ENCODE measurements around the gene PCGF1. TPM values are rescaled to one million over a fixed set of nuclear protein-coding genes. Genes with fewer than 3 reads are reported as not detected.
"Not testable (repeated sequence)": the region's sequence is repeated elsewhere in the genome, so short reads cannot be mapped to it uniquely, and the experiment has no call there.

PCGF1 gene
- total RNA-seq, 1 donor from 2014 or later, result 8.2 TPM

GRCh38 chr2:74481961-74482800, 25.3 kb downstream of the PCGF1 start:
- FAIRE-seq, result no peak
- no peak for DNase-seq (ENCODE audit: low spot score in 2 of 2)

GRCh38 chr2:74481431-74481830, 26.1 kb downstream of the PCGF1 start:
- no peak for DNase-seq (ENCODE audit: low spot score in 2 of 2)
- FAIRE-seq, result no peak

GRCh38 chr2:74474899-74475298, 32.6 kb downstream of the PCGF1 start:
- DNase-seq (ENCODE audit: low spot score in 2 of 2) (no peak), FAIRE-seq (no peak)

GRCh38 chr2:74474481-74474880, 33.0 kb downstream of the PCGF1 start:
- DNase-seq (ENCODE audit: low spot score in 2 of 2) (no peak), FAIRE-seq (no peak)

GRCh38 chr2:74472945-74473258, 34.6 kb downstream of the PCGF1 start:
- FAIRE-seq (no peak), DNase-seq (ENCODE audit: low spot score in 2 of 2) (no peak)

- FAIRE-seq (no peak), DNase-seq (ENCODE audit: low spot score in 2 of 2) (peak; percentile 81 to 82)
Measured at GRCh38 chr2:74472086-74472944, 35.2 kb downstream of the PCGF1 start, which contains the start of gene MRPL53. MRPL53 (minus strand) TSS chr2:74472680; CDS start chr2:74472660, 20 bp downstream.

- FAIRE-seq (no peak), DNase-seq (ENCODE audit: low spot score in 2 of 2) (no peak)
Measured at GRCh38 chr2:74471332-74472065, 36.0 kb downstream of the PCGF1 start.

GRCh38 chr2:74470742-74471141, 36.8 kb downstream of the PCGF1 start:
- FAIRE-seq; DNase-seq (ENCODE audit: low spot score in 2 of 2): not testable (repeated sequence)

- FAIRE-seq (no peak), DNase-seq (ENCODE audit: low spot score in 2 of 2) (no peak)
Measured at GRCh38 chr2:74464406-74464805, 43.1 kb downstream of the PCGF1 start.

GRCh38 chr2:74462786-74463105, 44.7 kb downstream of the PCGF1 start:
- FAIRE-seq, result no peak
- DNase-seq (ENCODE audit: low spot score in 2 of 2), result no peak

- DNase-seq (ENCODE audit: low spot score in 2 of 2), result no peak
- FAIRE-seq, result no peak
Measured at GRCh38 chr2:74462054-74462785, 45.3 kb downstream of the PCGF1 start.

- FAIRE-seq, result no peak
- DNase-seq (ENCODE audit: low spot score in 2 of 2), result no peak
Measured at GRCh38 chr2:74461187-74462053, 46.1 kb downstream of the PCGF1 start.

- not testable (repeated sequence) for DNase-seq (ENCODE audit: low spot score in 2 of 2); FAIRE-seq
Measured at GRCh38 chr2:74460187-74460586, 47.3 kb downstream of the PCGF1 start.

- FAIRE-seq; DNase-seq (ENCODE audit: low spot score in 2 of 2): not testable (repeated sequence)
Measured at GRCh38 chr2:74459503-74460118, 47.9 kb downstream of the PCGF1 start.

GRCh38 chr2:74458938-74459363, 48.5 kb downstream of the PCGF1 start:
- no peak for DNase-seq (ENCODE audit: low spot score in 2 of 2)
- FAIRE-seq, result no peak

GRCh38 chr2:74458132-74458937, 49.2 kb downstream of the PCGF1 start, which contains the start of gene WBP1:
WBP1 (plus strand) TSS chr2:74458438; CDS start chr2:74458603, 165 bp downstream.
- DNase-seq (ENCODE audit: low spot score in 2 of 2) (peak; percentile 94 to 96), FAIRE-seq (peak; percentile 97)

GRCh38 chr2:74457549-74458131, 49.9 kb downstream of the PCGF1 start:
- no peak for FAIRE-seq
- DNase-seq (ENCODE audit: low spot score in 2 of 2), result no peak
